PFSK-1 (cell line): ENCODE data around the gene PCSK6.

ENCODE experiments used
- POLR2AphosphoS5 ChIP-seq: IDR thresholded peaks from 2 replicates; pipeline ENCODE4 v1.6.1; 2012; ENCODE audit warnings: low read depth, mild to moderate bottlenecking, control low read depth, low read length, moderate library complexity
- SIN3A ChIP-seq: IDR thresholded peaks from 2 replicates; pipeline ENCODE4 v1.6.1; 2012; ENCODE audit warnings: mild to moderate bottlenecking, low read length, moderate library complexity, borderline replicate concordance; ENCODE audit not compliant: insufficient read depth
- TAF1 ChIP-seq: IDR thresholded peaks from 2 replicates; pipeline ENCODE4 v1.6.1; 2012; ENCODE audit warnings: low read length, control low read depth, borderline replicate concordance; ENCODE audit not compliant: insufficient read depth

- TF ChIP-seq POLR2AphosphoS5 (no peak), SIN3A (no peak), TAF1 (no peak)
These were observed 107.8 kb downstream of the PCSK6 start for GRCh38 chr15:101381671-101382212.
